Stimulated activated memory B cell treated with anti-CD40 and anti-IgM and Interleukin-4, amounts not matched to agents 10 μg/mL and 1 μg/mL and 100 μg/mL, for 72 hours (primary cell): ENCODE results near the gene SPATS2L.

ENCODE experiments used
- ATAC-seq: fragments of 150-1000 bp; cut with Tn5 transposase; 2 replicates; pipeline ENCODE4 v1.10.0; 2021
- H3K27ac Mint-ChIP-seq: one replicate; pipeline ENCODE4 v1.8.0; 2022; ENCODE audit warnings: mild to moderate bottlenecking, mixed read lengths
- H3K27me3 Mint-ChIP-seq: one replicate; pipeline ENCODE4 v1.8.0; 2022; ENCODE audit warnings: mixed read lengths
- H3K36me3 Mint-ChIP-seq: one replicate; pipeline ENCODE4 v1.8.0; 2022; ENCODE audit warnings: mixed read lengths
- H3K4me1 Mint-ChIP-seq: one replicate; pipeline ENCODE4 v1.8.0; 2022; ENCODE audit warnings: mixed read lengths
- H3K4me3 Mint-ChIP-seq: one replicate; pipeline ENCODE4 v1.8.0; 2022; ENCODE audit warnings: mild to moderate bottlenecking, moderate library complexity, mixed read lengths
- H3K9me3 Mint-ChIP-seq: one replicate; pipeline ENCODE4 v1.8.0; 2022; ENCODE audit warnings: mixed read lengths

The SPATS2L gene

GRCh38 chr2:200415455-200415854 lies 109.0 kb downstream of the SPATS2L start:
- Mint-ChIP-seq H3K4me3 (no peak overlapping the region), H3K36me3 (no peaks in the 10 kb centered on the region), H3K27me3 (no peaks in the 10 kb centered on the region), H3K9me3 (no peaks in the 10 kb centered on the region), H3K4me1 (no peaks in the 10 kb centered on the region), H3K27ac (no peak overlapping the region)
- no peak for ATAC-seq

DNA sequence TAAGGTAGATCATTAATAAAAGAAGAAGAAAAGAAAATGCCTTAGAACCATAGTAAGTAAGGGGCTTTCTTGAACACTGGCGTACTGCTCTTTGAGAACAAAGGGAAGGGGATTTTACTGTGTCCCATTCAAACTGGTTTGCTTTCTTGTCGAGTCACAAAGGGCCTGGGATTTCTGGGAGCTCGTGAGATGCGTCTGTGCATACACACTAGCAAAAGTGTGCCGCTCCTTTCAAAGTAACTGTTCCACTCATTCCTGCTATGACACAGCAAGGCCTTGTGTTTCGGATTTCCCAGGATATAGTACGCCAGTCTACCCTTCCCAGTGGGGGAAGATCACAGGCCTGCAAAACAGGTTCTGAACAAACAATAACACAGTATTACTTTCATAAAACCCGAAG lies 110.4 kb downstream of the SPATS2L start:
- H3K4me3 Mint-ChIP-seq, result no peak overlapping the region
- H3K36me3 Mint-ChIP-seq, result no peaks in the 10 kb centered on the region
- H3K4me1 Mint-ChIP-seq, result no peaks in the 10 kb centered on the region
- no peaks in the 10 kb centered on the region for H3K9me3 Mint-ChIP-seq
- ATAC-seq, result no peak
- no peaks in the 10 kb centered on the region for H3K27me3 Mint-ChIP-seq
- no peak overlapping the region for H3K27ac Mint-ChIP-seq

DNA sequence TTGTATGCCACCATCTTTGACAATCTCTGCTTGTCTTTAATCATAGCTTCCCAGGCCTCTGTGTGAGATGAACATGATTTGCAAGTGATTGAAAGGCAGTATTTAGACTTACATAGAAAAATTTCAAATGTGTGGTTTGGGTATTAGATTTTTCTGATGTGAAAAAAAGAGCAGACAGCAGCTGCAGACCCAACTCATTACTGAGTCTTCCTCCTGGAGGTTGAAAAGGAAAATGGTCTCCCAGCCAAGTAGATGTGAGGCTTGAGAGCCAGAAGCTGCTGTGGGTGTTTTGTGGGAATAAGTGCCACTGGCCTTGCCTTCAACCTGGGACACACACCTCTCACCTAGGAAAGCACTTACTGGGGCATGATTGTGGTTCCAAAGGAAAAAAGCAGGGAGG lies 110.9 kb downstream of the SPATS2L start:
- ATAC-seq, result no peak
- Mint-ChIP-seq H3K36me3 (no peaks in the 10 kb centered on the region), H3K4me3 (no peak overlapping the region)

DNA sequence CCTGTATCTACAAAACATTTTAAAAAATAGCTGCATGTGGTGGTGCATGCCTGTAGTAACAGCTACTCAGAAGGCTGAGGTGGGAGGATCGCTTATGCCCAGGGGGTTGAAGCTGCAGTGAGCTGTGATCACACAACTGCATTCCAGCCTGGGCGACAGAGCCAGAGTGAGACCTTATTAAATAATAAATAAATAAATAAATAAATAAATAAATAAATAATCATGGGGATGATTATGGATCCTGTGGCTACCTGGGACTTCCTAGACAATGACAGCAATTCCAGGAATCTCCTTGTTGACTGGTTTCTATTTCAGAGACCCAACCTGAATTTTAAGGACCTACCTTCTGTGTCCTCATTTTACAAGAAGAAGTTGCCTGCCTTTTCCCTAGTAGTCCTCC lies 111.9 kb downstream of the SPATS2L start:
- no peaks in the 10 kb centered on the region for H3K4me1 Mint-ChIP-seq
- H3K9me3 Mint-ChIP-seq, result no peaks in the 10 kb centered on the region
- H3K36me3 Mint-ChIP-seq, result no peaks in the 10 kb centered on the region
- no peak overlapping the region for H3K27ac Mint-ChIP-seq
- H3K27me3 Mint-ChIP-seq, result no peaks in the 10 kb centered on the region
- no peak for ATAC-seq
- H3K4me3 Mint-ChIP-seq, result no peak overlapping the region

More for the DNA sequence above, 110.9 kb downstream of the SPATS2L start:
- Mint-ChIP-seq H3K27me3 (no peaks in the 10 kb centered on the region), H3K9me3 (no peaks in the 10 kb centered on the region), H3K27ac (no peak overlapping the region), H3K4me1 (no peaks in the 10 kb centered on the region)

GRCh38 chr2:200419325-200419724 lies 112.8 kb downstream of the SPATS2L start:
- no peak overlapping the region for H3K4me3 Mint-ChIP-seq
- H3K27ac Mint-ChIP-seq, result no peak overlapping the region
- H3K36me3 Mint-ChIP-seq, result no peaks in the 10 kb centered on the region
- H3K4me1 Mint-ChIP-seq, result no peaks in the 10 kb centered on the region
- ATAC-seq, result no peak
- no peaks in the 10 kb centered on the region for H3K9me3 Mint-ChIP-seq
- H3K27me3 Mint-ChIP-seq, result no peaks in the 10 kb centered on the region

DNA sequence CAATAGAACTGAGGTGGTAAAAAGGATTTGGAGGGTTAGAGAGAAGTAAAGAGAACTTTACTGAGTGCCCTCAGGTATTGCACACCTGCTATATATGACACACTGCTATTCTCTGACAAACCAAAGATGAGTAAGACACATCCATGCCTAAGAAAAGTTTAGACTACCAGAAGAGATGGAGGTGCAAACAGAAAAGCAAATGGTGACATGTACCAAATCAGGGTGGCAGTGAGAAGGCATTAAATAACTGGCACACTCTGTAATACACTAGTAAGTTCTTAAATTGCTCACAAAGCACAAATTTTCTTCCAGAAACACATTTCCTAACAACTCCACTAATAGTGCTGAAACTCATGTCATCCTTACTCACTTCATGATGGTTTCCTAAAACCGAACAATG lies 114.8 kb downstream of the SPATS2L start:
- ATAC-seq, result no peak
- Mint-ChIP-seq H3K9me3 (no peaks in the 10 kb centered on the region), H3K4me1 (no peaks in the 10 kb centered on the region), H3K27me3 (no peaks in the 10 kb centered on the region), H3K27ac (no peak overlapping the region), H3K4me3 (no peak overlapping the region), H3K36me3 (no peaks in the 10 kb centered on the region)

DNA sequence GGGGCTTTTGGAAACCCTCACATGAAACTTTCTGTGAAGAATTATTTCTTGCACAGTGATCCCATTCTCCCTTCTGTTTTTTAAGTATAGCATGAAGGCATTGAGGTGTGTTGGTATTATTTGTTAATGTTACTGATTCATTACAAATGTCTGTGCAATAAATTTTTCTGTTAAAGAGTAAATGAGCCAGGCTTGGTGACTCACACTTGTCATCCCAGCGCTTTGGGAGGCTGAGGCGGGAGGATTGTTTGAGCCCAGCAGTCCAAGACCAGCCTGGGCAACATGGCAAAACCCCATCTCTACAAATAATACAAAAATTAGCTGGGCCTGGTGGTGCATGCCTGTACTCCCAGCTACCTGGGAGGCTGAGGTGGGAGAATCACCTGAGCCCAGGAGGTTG lies 115.6 kb downstream of the SPATS2L start:
- H3K9me3 Mint-ChIP-seq, result no peaks in the 10 kb centered on the region
- no peak overlapping the region for H3K4me3 Mint-ChIP-seq
- no peak overlapping the region for H3K27ac Mint-ChIP-seq
- H3K4me1 Mint-ChIP-seq, result no peaks in the 10 kb centered on the region
- H3K27me3 Mint-ChIP-seq, result no peaks in the 10 kb centered on the region
- H3K36me3 Mint-ChIP-seq, result no peaks in the 10 kb centered on the region
- no peak for ATAC-seq

DNA sequence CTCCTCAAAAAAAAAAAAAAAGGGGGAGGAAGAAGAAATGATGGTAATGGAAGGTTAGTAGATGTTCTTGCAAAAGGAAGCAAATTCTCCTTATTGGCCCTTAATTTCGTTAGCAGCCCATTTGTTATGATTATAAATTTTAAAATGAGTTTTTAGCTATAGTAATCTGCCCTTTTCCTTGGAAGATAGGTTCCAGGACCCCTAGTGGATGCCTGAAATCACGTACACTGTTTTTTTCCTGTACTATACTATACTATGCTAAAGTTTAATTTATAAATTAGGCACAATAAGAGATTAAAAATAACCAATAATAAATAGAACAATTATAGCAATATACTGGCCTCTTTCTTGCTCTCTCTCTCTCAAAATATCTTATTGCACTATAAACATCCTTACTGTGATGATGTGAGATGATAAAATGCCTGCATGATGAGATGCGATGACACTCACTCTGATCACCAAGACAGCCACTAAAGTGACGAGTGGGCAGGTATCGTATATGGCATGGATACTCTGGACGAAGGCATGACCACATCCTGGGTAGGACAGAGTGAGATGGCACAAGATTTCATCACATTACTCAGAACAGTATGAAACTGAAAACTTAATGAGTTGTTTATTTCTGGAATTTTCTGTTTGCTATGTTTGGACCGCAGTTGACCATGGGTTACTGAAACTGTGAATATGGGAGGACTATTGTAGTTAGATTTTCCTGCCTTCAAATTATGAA lies 116.2 kb downstream of the SPATS2L start:
- Mint-ChIP-seq H3K9me3 (no peaks in the 10 kb centered on the region), H3K4me3 (no peak overlapping the region), H3K36me3 (no peaks in the 10 kb centered on the region), H3K4me1 (no peaks in the 10 kb centered on the region), H3K27me3 (no peaks in the 10 kb centered on the region), H3K27ac (no peak overlapping the region)
- ATAC-seq, result no peak

DNA sequence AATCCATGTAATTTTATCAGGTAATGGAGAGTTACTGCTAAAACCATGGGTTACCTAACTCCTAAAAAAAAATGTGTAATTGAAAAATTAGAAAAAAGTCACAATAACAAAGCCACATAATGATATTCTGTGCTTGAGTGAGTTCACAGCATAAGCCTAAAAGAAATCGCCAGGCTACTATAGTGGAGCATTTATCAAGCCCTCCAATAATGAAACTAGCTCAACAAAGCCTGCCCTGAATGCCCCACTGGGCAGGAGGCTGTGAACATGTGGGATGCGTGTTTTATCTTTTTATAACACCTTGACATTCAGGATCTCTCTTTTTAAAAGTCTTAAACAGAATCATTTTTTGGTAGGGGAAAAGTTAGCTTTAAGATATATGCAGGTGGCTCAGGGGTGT lies 117.0 kb downstream of the SPATS2L start:
- Mint-ChIP-seq H3K4me1 (no peaks in the 10 kb centered on the region), H3K9me3 (no peaks in the 10 kb centered on the region), H3K27ac (no peak overlapping the region), H3K27me3 (no peaks in the 10 kb centered on the region), H3K36me3 (no peaks in the 10 kb centered on the region), H3K4me3 (no peak overlapping the region)
- ATAC-seq, result no peak

- Mint-ChIP-seq H3K27ac (no peak overlapping the region), H3K36me3 (no peaks in the 10 kb centered on the region)
Observed at GRCh38 chr2:200425026-200425821, 118.7 kb downstream of the SPATS2L start.

DNA sequence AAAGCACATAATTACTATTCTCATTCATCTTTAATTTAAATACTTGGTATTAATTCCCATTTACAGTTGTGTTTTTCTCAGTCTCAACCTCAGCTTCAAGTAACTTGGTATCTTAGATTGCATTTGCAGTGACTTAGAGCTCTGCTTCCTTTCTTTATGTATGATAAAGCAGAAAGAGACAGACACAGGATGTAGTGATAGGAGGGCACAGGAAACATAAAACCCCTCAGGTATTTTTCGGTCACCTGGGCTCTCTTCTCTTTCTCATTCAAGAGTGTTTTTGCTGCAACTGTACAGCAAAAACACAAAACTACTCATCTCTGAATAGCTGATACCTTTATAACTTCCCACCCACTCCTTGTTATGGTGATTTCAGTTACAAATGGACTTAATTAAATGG lies 120.3 kb downstream of the SPATS2L start:
- no peak for ATAC-seq
- Mint-ChIP-seq H3K36me3 (no peaks in the 10 kb centered on the region), H3K9me3 (no peaks in the 10 kb centered on the region), H3K4me3 (no peak overlapping the region), H3K27ac (no peak overlapping the region), H3K27me3 (peaks cover under 1% of the 10 kb centered on the region), H3K4me1 (no peaks in the 10 kb centered on the region)

More at GRCh38 chr2:200425026-200425821, 118.7 kb downstream of the SPATS2L start:
- Mint-ChIP-seq H3K9me3 (no peaks in the 10 kb centered on the region), H3K27me3 (no peaks in the 10 kb centered on the region), H3K4me1 (no peaks in the 10 kb centered on the region), H3K4me3 (no peak overlapping the region)
- no peak for ATAC-seq

GRCh38 chr2:200428961-200429665 lies 122.6 kb downstream of the SPATS2L start:
- H3K27ac Mint-ChIP-seq, result no peak overlapping the region
- H3K4me3 Mint-ChIP-seq, result no peak overlapping the region
- ATAC-seq, result peak; percentile 60

GRCh38 chr2:200430017-200430416 lies 123.5 kb downstream of the SPATS2L start:
- no peak for ATAC-seq
- Mint-ChIP-seq H3K36me3 (no peaks in the 10 kb centered on the region), H3K27me3 (peaks cover 15% of the 10 kb centered on the region), H3K27ac (no peak overlapping the region), H3K9me3 (no peaks in the 10 kb centered on the region), H3K4me1 (no peaks in the 10 kb centered on the region), H3K4me3 (no peak overlapping the region)

More at GRCh38 chr2:200428961-200429665, 122.6 kb downstream of the SPATS2L start:
- Mint-ChIP-seq H3K4me1 (no peaks in the 10 kb centered on the region), H3K27me3 (peaks cover 15% of the 10 kb centered on the region), H3K9me3 (no peaks in the 10 kb centered on the region), H3K36me3 (no peaks in the 10 kb centered on the region)

DNA sequence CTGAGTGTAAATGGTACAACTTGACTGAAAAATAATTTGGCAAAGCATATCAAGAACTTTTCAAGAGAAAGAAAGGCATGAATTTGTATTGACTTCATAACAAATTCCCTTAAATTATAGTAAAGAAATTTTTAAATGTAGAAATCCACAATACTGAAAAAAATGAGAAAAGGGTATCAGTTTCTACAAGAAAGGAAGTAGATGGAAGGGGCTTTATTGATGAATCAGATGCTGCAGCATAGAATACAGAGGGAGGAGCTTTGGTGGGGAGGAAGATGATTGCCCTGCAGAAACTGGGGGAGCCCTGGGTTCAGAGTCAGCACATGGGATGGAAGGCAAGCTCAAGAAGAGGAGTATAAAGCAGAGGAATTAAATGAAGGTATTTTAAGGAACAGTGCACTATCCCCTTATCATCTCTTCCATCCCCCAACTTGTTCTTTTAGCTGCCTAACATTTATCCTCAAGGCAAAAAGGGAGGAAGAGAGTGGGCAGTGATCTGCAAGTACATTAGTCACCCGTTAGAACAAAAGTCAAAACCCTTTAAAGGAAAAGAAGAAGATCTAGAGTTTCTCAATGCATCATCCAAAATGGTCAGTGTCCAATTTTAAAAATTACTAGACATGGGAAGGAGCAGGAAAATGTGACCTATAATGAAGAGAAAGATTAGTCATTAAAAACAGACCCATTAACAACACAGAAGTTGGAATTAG lies 125.7 kb downstream of the SPATS2L start:
- Mint-ChIP-seq H3K9me3 (no peaks in the 10 kb centered on the region), H3K27me3 (peaks cover 15% of the 10 kb centered on the region), H3K27ac (no peak overlapping the region), H3K4me1 (no peaks in the 10 kb centered on the region), H3K4me3 (no peak overlapping the region), H3K36me3 (no peaks in the 10 kb centered on the region)
- no peak for ATAC-seq

- Mint-ChIP-seq H3K36me3 (no peaks in the 10 kb centered on the region), H3K4me3 (no peak overlapping the region), H3K9me3 (no peaks in the 10 kb centered on the region), H3K4me1 (no peaks in the 10 kb centered on the region), H3K27me3 (peaks cover 15% of the 10 kb centered on the region), H3K27ac (no peak overlapping the region)
- ATAC-seq, result no peak
Observed at GRCh38 chr2:200435379-200435778, 128.9 kb downstream of the SPATS2L start.
